Measurements from ENCODE around the gene ARHGEF17.

The ARHGEF17 gene

GRCh38 chr11:73383249-73384124, 75.4 kb downstream of the ARHGEF17 start:
- H3K4me3 ChIP-seq (ENCODE audit: low read length in 2 of 2) = no peak overlapping the region
- no peaks in the 10 kb centered on the region for H3K9me3 ChIP-seq (ENCODE audit: control insufficient read depth in 2 of 2, low read length in 2 of 2)
- H3K4me1 ChIP-seq (ENCODE audit: control insufficient read depth, insufficient read depth, low read length) = peaks cover 25% of the 10 kb centered on the region
- no peaks in the 10 kb centered on the region for H3K36me3 ChIP-seq (ENCODE audit: control insufficient read depth in 2 of 2, insufficient read depth in 2 of 2, low read length in 2 of 2)
- H3K9ac ChIP-seq (ENCODE audit: low read length in 2 of 2) = no peak overlapping the region
- H3K27ac ChIP-seq (ENCODE audit: low read length) = no peak overlapping the region
- H3K27me3 ChIP-seq (ENCODE audit: control insufficient read depth in 1 of 2, insufficient read depth in 2 of 2, low read length in 2 of 2) = no peaks in the 10 kb centered on the region

GRCh38 chr11:73384125-73384441, 76.0 kb downstream of the ARHGEF17 start:
- Histone ChIP-seq H3K36me3 (ENCODE audit: control insufficient read depth in 2 of 2, insufficient read depth in 2 of 2, low read length in 2 of 2) (no peaks in the 10 kb centered on the region), H3K27ac (ENCODE audit: low read length) (no peak overlapping the region), H3K4me1 (ENCODE audit: control insufficient read depth, insufficient read depth, low read length) (peaks cover 25% of the 10 kb centered on the region), H3K27me3 (ENCODE audit: control insufficient read depth in 1 of 2, insufficient read depth in 2 of 2, low read length in 2 of 2) (no peaks in the 10 kb centered on the region), H3K9me3 (ENCODE audit: control insufficient read depth in 2 of 2, low read length in 2 of 2) (no peaks in the 10 kb centered on the region), H3K4me3 (ENCODE audit: low read length in 2 of 2) (no peak overlapping the region), H3K9ac (ENCODE audit: low read length in 2 of 2) (no peak overlapping the region)

- H3K4me1 ChIP-seq (ENCODE audit: control insufficient read depth, insufficient read depth, low read length) = peaks cover 26% of the 10 kb centered on the region
- H3K36me3 ChIP-seq (ENCODE audit: control insufficient read depth in 2 of 2, insufficient read depth in 2 of 2, low read length in 2 of 2) = no peaks in the 10 kb centered on the region
- no peaks in the 10 kb centered on the region for H3K27me3 ChIP-seq (ENCODE audit: control insufficient read depth in 1 of 2, insufficient read depth in 2 of 2, low read length in 2 of 2)
- no peak overlapping the region for H3K4me3 ChIP-seq (ENCODE audit: low read length in 2 of 2)
- H3K9me3 ChIP-seq (ENCODE audit: control insufficient read depth in 2 of 2, low read length in 2 of 2) = no peaks in the 10 kb centered on the region
- no peak overlapping the region for H3K9ac ChIP-seq (ENCODE audit: low read length in 2 of 2)
- H3K27ac ChIP-seq (ENCODE audit: low read length) = no peak overlapping the region
Measured at GRCh38 chr11:73384531-73384871, 76.4 kb downstream of the ARHGEF17 start.

- Histone ChIP-seq H3K4me3 (ENCODE audit: low read length in 2 of 2) (no peak overlapping the region), H3K27ac (ENCODE audit: low read length) (no peak overlapping the region), H3K9ac (ENCODE audit: low read length in 2 of 2) (no peak overlapping the region), H3K9me3 (ENCODE audit: control insufficient read depth in 2 of 2, low read length in 2 of 2) (no peaks in the 10 kb centered on the region), H3K4me1 (ENCODE audit: control insufficient read depth, insufficient read depth, low read length) (peaks cover 23% of the 10 kb centered on the region), H3K27me3 (ENCODE audit: control insufficient read depth in 1 of 2, insufficient read depth in 2 of 2, low read length in 2 of 2) (no peaks in the 10 kb centered on the region), H3K36me3 (ENCODE audit: control insufficient read depth in 2 of 2, insufficient read depth in 2 of 2, low read length in 2 of 2) (no peaks in the 10 kb centered on the region)
Measured at GRCh38 chr11:73384872-73385689, 77.0 kb downstream of the ARHGEF17 start.

- no peaks in the 10 kb centered on the region for H3K27me3 ChIP-seq (ENCODE audit: control insufficient read depth in 1 of 2, insufficient read depth in 2 of 2, low read length in 2 of 2)
- no peaks in the 10 kb centered on the region for H3K36me3 ChIP-seq (ENCODE audit: control insufficient read depth in 2 of 2, insufficient read depth in 2 of 2, low read length in 2 of 2)
- no peaks in the 10 kb centered on the region for H3K9me3 ChIP-seq (ENCODE audit: control insufficient read depth in 2 of 2, low read length in 2 of 2)
- H3K9ac ChIP-seq (ENCODE audit: low read length in 2 of 2) = no peak overlapping the region
- no peak overlapping the region for H3K4me3 ChIP-seq (ENCODE audit: low read length in 2 of 2)
- peaks cover 23% of the 10 kb centered on the region for H3K4me1 ChIP-seq (ENCODE audit: control insufficient read depth, insufficient read depth, low read length)
- no peak overlapping the region for H3K27ac ChIP-seq (ENCODE audit: low read length)
Measured at GRCh38 chr11:73386016-73386415, 77.9 kb downstream of the ARHGEF17 start.

- no peaks in the 10 kb centered on the region for H3K36me3 ChIP-seq (ENCODE audit: control insufficient read depth in 2 of 2, insufficient read depth in 2 of 2, low read length in 2 of 2)
- H3K4me1 ChIP-seq (ENCODE audit: control insufficient read depth, insufficient read depth, low read length) = peaks cover 23% of the 10 kb centered on the region
- H3K27ac ChIP-seq (ENCODE audit: low read length) = no peak overlapping the region
- H3K4me3 ChIP-seq (ENCODE audit: low read length in 2 of 2) = no peak overlapping the region
- H3K9ac ChIP-seq (ENCODE audit: low read length in 2 of 2) = no peak overlapping the region
- no peaks in the 10 kb centered on the region for H3K27me3 ChIP-seq (ENCODE audit: control insufficient read depth in 1 of 2, insufficient read depth in 2 of 2, low read length in 2 of 2)
- no peaks in the 10 kb centered on the region for H3K9me3 ChIP-seq (ENCODE audit: control insufficient read depth in 2 of 2, low read length in 2 of 2)
Measured at GRCh38 chr11:73386546-73386945, 78.5 kb downstream of the ARHGEF17 start.

- Histone ChIP-seq H3K27ac (ENCODE audit: low read length) (no peak overlapping the region), H3K9ac (ENCODE audit: low read length in 2 of 2) (no peak overlapping the region), H3K36me3 (ENCODE audit: control insufficient read depth in 2 of 2, insufficient read depth in 2 of 2, low read length in 2 of 2) (no peaks in the 10 kb centered on the region), H3K27me3 (ENCODE audit: control insufficient read depth in 1 of 2, insufficient read depth in 2 of 2, low read length in 2 of 2) (no peaks in the 10 kb centered on the region), H3K9me3 (ENCODE audit: control insufficient read depth in 2 of 2, low read length in 2 of 2) (no peaks in the 10 kb centered on the region), H3K4me3 (ENCODE audit: low read length in 2 of 2) (no peak overlapping the region), H3K4me1 (ENCODE audit: control insufficient read depth, insufficient read depth, low read length) (peaks cover 23% of the 10 kb centered on the region)
Measured at GRCh38 chr11:73387594-73388264, 79.7 kb downstream of the ARHGEF17 start.

GRCh38 chr11:73388265-73389133, 80.4 kb downstream of the ARHGEF17 start:
- Histone ChIP-seq H3K27me3 (ENCODE audit: control insufficient read depth in 1 of 2, insufficient read depth in 2 of 2, low read length in 2 of 2) (no peaks in the 10 kb centered on the region), H3K4me3 (ENCODE audit: low read length in 2 of 2) (no peak overlapping the region), H3K9ac (ENCODE audit: low read length in 2 of 2) (no peak overlapping the region), H3K36me3 (ENCODE audit: control insufficient read depth in 2 of 2, insufficient read depth in 2 of 2, low read length in 2 of 2) (no peaks in the 10 kb centered on the region), H3K27ac (ENCODE audit: low read length) (no peak overlapping the region), H3K4me1 (ENCODE audit: control insufficient read depth, insufficient read depth, low read length) (peaks cover 21% of the 10 kb centered on the region), H3K9me3 (ENCODE audit: control insufficient read depth in 2 of 2, low read length in 2 of 2) (no peaks in the 10 kb centered on the region)

GRCh38 chr11:73389134-73389525, 81.1 kb downstream of the ARHGEF17 start:
- H3K4me3 ChIP-seq (ENCODE audit: low read length in 2 of 2) = no peak overlapping the region

GRCh38 chr11:73389916-73390315, 81.8 kb downstream of the ARHGEF17 start:
- Histone ChIP-seq H3K27ac (ENCODE audit: low read length) (no peak overlapping the region), H3K4me3 (ENCODE audit: low read length in 2 of 2) (no peak overlapping the region), H3K36me3 (ENCODE audit: control insufficient read depth in 2 of 2, insufficient read depth in 2 of 2, low read length in 2 of 2) (no peaks in the 10 kb centered on the region), H3K9ac (ENCODE audit: low read length in 2 of 2) (no peak overlapping the region), H3K9me3 (ENCODE audit: control insufficient read depth in 2 of 2, low read length in 2 of 2) (no peaks in the 10 kb centered on the region), H3K27me3 (ENCODE audit: control insufficient read depth in 1 of 2, insufficient read depth in 2 of 2, low read length in 2 of 2) (peaks cover 0 to 2% of the 10 kb centered on the region in 2 donors), H3K4me1 (ENCODE audit: control insufficient read depth, insufficient read depth, low read length) (peaks cover 12% of the 10 kb centered on the region)

More at GRCh38 chr11:73389134-73389525, 81.1 kb downstream of the ARHGEF17 start:
- Histone ChIP-seq H3K36me3 (ENCODE audit: control insufficient read depth in 2 of 2, insufficient read depth in 2 of 2, low read length in 2 of 2) (no peaks in the 10 kb centered on the region), H3K27me3 (ENCODE audit: control insufficient read depth in 1 of 2, insufficient read depth in 2 of 2, low read length in 2 of 2) (peaks cover 0 to 2% of the 10 kb centered on the region in 2 donors), H3K4me1 (ENCODE audit: control insufficient read depth, insufficient read depth, low read length) (peaks cover 15% of the 10 kb centered on the region), H3K27ac (ENCODE audit: low read length) (no peak overlapping the region), H3K9ac (ENCODE audit: low read length in 2 of 2) (no peak overlapping the region), H3K9me3 (ENCODE audit: control insufficient read depth in 2 of 2, low read length in 2 of 2) (no peaks in the 10 kb centered on the region)
